Measurements from ENCODE around the gene PNLIP.

Gene PNLIP

DNA sequence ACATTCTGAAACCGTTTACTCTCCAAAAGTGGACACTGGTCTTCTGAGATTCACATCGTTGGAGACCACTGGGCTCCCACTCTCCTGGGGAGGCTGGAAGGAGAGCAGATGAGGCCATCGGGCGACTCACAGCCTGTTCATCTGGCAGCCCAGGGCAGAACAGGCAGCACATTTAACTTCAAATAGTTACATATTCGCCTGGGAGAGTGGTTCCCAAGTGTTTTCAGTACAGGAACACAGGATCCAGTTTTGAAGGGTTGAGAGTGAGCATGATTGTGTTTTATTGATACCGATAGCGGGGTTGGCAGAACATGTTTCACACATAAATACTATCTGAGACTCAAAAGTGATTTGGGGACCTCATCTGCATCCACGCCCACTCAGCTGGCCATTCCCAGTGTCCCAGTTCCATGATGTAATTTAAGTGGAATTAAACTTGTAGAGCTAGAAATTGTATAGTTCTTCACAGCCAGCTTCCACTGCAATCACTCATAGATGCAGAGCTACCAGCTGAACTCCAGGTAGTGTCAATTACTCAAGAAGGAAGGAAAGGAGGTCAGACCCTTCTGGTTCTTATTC lies 22.8 kb upstream of the PNLIP start:
- H3K9me3 Mint-ChIP-seq: no peaks in the 10 kb centered on the region
- H3K27me3 Mint-ChIP-seq (ENCODE audit: low read depth): peaks cover 13% of the 10 kb centered on the region
- no peak overlapping the region for H3K27ac Mint-ChIP-seq
- H3K4me1 Mint-ChIP-seq: no peaks in the 10 kb centered on the region
- H3K4me3 Mint-ChIP-seq: no peak overlapping the region
- no peaks in the 10 kb centered on the region for H3K36me3 Mint-ChIP-seq (ENCODE audit: low read depth)
- TF ChIP-seq, protein P1, sequence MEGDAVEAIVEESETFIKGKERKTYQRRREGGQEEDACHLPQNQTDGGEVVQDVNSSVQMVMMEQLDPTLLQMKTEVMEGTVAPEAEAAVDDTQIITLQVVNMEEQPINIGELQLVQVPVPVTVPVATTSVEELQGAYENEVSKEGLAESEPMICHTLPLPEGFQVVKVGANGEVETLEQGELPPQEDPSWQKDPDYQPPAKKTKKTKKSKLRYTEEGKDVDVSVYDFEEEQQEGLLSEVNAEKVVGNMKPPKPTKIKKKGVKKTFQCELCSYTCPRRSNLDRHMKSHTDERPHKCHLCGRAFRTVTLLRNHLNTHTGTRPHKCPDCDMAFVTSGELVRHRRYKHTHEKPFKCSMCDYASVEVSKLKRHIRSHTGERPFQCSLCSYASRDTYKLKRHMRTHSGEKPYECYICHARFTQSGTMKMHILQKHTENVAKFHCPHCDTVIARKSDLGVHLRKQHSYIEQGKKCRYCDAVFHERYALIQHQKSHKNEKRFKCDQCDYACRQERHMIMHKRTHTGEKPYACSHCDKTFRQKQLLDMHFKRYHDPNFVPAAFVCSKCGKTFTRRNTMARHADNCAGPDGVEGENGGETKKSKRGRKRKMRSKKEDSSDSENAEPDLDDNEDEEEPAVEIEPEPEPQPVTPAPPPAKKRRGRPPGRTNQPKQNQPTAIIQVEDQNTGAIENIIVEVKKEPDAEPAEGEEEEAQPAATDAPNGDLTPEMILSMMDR (IDR thresholded peaks at IDR 0.05; ENCODE audit: unreplicated experiment in 3 of 3): no peak

DNA sequence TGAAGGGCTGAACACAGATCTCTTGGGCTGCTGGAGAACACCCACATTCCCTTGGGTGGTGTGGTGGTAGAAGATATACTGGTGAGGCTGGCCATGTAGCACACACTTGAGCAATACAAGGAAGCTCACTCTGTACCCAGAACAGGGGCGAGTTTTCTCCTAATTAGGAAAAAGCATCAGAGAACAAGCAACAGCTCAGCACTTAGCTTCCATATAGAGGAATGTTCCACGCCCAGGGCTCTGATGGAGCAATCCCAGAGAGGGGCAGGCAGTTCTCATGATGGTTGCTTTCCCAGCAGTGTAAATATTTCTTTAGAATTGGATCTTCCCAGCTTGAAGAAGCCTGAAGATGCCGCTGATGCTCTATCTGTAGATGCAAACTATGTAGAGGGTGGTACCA lies 21.0 kb upstream of the PNLIP start:
- H3K4me3 Mint-ChIP-seq: no peak overlapping the region
- peaks cover 16% of the 10 kb centered on the region for H3K27me3 Mint-ChIP-seq (ENCODE audit: low read depth)
- no peaks in the 10 kb centered on the region for H3K4me1 Mint-ChIP-seq
- TF ChIP-seq, protein P1 (IDR thresholded peaks at IDR 0.05; ENCODE audit: unreplicated experiment in 3 of 3): no peak
- H3K27ac Mint-ChIP-seq: no peak overlapping the region
- no peaks in the 10 kb centered on the region for H3K9me3 Mint-ChIP-seq
- H3K36me3 Mint-ChIP-seq (ENCODE audit: low read depth): no peaks in the 10 kb centered on the region

DNA sequence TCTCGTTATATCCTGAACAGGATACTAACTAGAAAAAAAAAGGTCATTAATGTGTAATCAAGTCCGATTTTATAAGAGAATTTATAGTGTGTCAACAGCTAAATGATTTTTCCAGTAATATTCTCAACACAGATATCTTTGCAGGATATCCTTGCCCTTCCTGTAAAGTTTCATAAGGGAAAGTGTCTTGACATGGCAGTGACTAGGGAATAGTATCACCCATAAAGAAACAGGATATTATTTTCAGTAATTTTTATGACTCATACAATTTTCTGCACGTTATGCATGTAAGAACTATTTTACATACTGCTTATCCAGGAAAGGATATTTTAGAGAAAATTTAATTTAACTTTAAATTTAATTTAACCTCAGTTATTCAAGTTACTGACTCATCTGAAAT lies 19.5 kb upstream of the PNLIP start:
- Mint-ChIP-seq H3K9me3 (peaks cover 6% of the 10 kb centered on the region), H3K36me3 (ENCODE audit: low read depth) (no peaks in the 10 kb centered on the region), H3K27ac (no peak overlapping the region), H3K4me3 (no peak overlapping the region), H3K27me3 (ENCODE audit: low read depth) (peaks cover 20% of the 10 kb centered on the region), H3K4me1 (no peaks in the 10 kb centered on the region)
- TF ChIP-seq, protein P1 (IDR thresholded peaks at IDR 0.05; ENCODE audit: unreplicated experiment in 3 of 3): no peak

DNA sequence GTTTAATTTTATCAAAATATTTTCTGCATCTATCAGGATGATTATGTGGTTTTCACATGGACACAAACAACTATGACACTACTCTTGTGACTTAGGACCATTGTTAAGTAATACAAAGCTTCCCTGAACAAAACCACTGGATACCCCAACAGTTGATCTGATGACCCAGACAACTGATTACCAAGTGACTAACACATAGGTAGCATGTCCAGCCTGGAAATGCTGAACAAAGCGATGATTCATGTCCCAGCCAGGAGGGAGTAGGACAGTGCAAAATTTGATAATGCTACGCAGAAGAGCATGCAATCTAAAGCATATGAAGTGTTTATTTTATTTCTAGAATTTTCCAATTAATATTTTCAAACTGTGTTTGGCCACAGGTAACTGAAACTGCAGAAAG lies 8.9 kb upstream of the PNLIP start:
- Mint-ChIP-seq H3K27ac (no peak overlapping the region), H3K4me3 (no peak overlapping the region), H3K27me3 (ENCODE audit: low read depth) (no peaks in the 10 kb centered on the region), H3K4me1 (no peaks in the 10 kb centered on the region), H3K36me3 (ENCODE audit: low read depth) (no peaks in the 10 kb centered on the region), H3K9me3 (peaks cover 28% of the 10 kb centered on the region)
- TF ChIP-seq, protein P1 (IDR thresholded peaks at IDR 0.05; ENCODE audit: unreplicated experiment in 3 of 3): no peak

DNA sequence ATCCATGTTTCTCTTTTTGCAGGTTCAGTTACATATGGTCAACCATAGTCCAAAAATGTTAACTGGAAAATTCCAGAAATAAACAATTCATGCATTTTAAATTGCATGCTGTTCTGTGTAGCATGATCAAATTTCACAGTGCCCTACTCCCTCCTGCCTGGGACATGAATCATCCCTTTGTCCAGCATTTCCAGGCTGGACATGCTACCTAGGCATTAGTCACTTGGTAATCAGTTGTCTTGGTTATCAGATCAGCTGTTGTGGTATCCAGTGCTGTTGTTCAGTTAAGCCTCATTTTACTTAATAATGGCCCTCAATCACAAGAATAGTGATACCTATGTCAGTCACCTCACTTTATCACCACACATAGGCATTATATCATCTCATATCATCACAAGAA lies 7.3 kb upstream of the PNLIP start:
- Mint-ChIP-seq H3K36me3 (ENCODE audit: low read depth) (no peaks in the 10 kb centered on the region), H3K4me3 (no peak overlapping the region), H3K9me3 (peaks cover 28% of the 10 kb centered on the region), H3K27me3 (ENCODE audit: low read depth) (no peaks in the 10 kb centered on the region), H3K27ac (no peak overlapping the region), H3K4me1 (no peaks in the 10 kb centered on the region)
- TF ChIP-seq, protein P1 (IDR thresholded peaks at IDR 0.05; ENCODE audit: unreplicated experiment in 3 of 3): no peak

DNA sequence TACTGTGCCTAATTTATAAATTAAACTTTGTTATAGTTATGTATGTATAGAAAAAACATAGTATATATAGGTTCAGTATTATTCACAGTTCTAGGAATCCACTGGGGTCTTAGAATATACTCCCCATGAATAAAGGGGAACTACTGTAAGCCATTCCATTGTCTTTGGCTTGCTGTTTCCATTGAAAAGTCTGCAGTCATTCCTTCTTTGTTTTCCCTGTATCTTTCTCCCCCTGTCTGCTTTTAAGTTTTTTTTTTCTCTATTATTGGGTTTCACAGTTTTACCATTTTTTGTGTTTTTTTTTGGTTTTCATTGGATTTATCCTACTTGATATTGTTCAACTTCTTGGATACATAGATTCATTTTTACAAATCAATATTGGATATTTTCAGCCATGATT lies 6.7 kb upstream of the PNLIP start:
- peaks cover 28% of the 10 kb centered on the region for H3K9me3 Mint-ChIP-seq

More for the DNA sequence above, 6.7 kb upstream of the PNLIP start:
- TF ChIP-seq, protein P1 (IDR thresholded peaks at IDR 0.05; ENCODE audit: unreplicated experiment in 3 of 3): no peak
- Mint-ChIP-seq H3K27ac (no peak overlapping the region), H3K4me3 (no peak overlapping the region), H3K36me3 (ENCODE audit: low read depth) (no peaks in the 10 kb centered on the region), H3K27me3 (ENCODE audit: low read depth) (no peaks in the 10 kb centered on the region), H3K4me1 (no peaks in the 10 kb centered on the region)
